CD14-positive monocyte (primary cell): ENCODE results near the gene FAM227B. TPM values are rescaled to one million over a fixed set of nuclear protein-coding genes. Genes with fewer than 3 reads are reported as not detected.

ENCODE experiments used
- DNase-seq, 3 donors: peaks; one replicate each; pipeline ENCODE4 v3.0.0-alpha.2; 2011 to 2022
- H2AFZ ChIP-seq: 2 replicates; pipeline ENCODE4 v1.6.0; 2012; ENCODE audit warnings: mild to moderate bottlenecking, low read depth, low read length, inconsistent platforms; ENCODE audit not compliant: insufficient read depth, poor library complexity, severe bottlenecking
- H3K27ac ChIP-seq, 2 donors: 1 replicate in 1 of 2; 2 replicates in 1 of 2; pipeline ENCODE4 v1.5.1; 2012 to 2013; ENCODE audit warnings: low read length in 2 of 2, control low read depth in 1 of 2, inconsistent platforms in 1 of 2, low read depth in 1 of 2, mild to moderate bottlenecking in 1 of 2
- H3K27me3 ChIP-seq, 2 donors: one replicate each; pipeline versions ENCODE4 v1.6.0 to v1.6.1; 2011 to 2013; ENCODE audit warnings: low read length in 2 of 2; ENCODE audit not compliant: control insufficient read depth in 2 of 2, insufficient read depth in 2 of 2
- H3K36me3 ChIP-seq, 2 donors: replicated peaks in 1 of 2; 1 replicate in 1 of 2; 2 replicates in 1 of 2; pipeline versions ENCODE4 v1.5.1 to v1.6.1; 2012 to 2013; ENCODE audit warnings: low read length in 2 of 2, control low read depth in 1 of 2, inconsistent platforms in 1 of 2, mild to moderate bottlenecking in 1 of 2; ENCODE audit not compliant: insufficient read depth in 2 of 2, control insufficient read depth in 1 of 2
- H3K4me1 ChIP-seq, 2 donors: 1 replicate in 1 of 2; 2 replicates in 1 of 2; pipeline versions ENCODE4 v1.5.1 to v1.6.1; 2012 to 2013; ENCODE audit warnings: low read length in 2 of 2, control low read depth in 1 of 2, inconsistent platforms in 1 of 2, mild to moderate bottlenecking in 1 of 2, moderate library complexity in 1 of 2; ENCODE audit not compliant: insufficient read depth in 2 of 2, control insufficient read depth in 1 of 2
- H3K4me2 ChIP-seq: replicated peaks from 2 replicates; pipeline ENCODE3; 2012; ENCODE audit warnings: low read length, moderate library complexity, mild to moderate bottlenecking; ENCODE audit not compliant: poor library complexity, severe bottlenecking; ENCODE audit errors: extremely low read depth
- H3K4me3 ChIP-seq, 3 experiments: fragments of 200-600 bp in 1 of 3; sonication (generic) in 1 of 3; replicated peaks in 1 of 3; 1 replicate in 2 of 3; 2 replicates in 1 of 3; pipeline ENCODE4 v1.5.1; 2011 to 2013; ENCODE audit warnings: low read length in 3 of 3, mild to moderate bottlenecking in 3 of 3, control low read depth in 2 of 3, low read depth in 2 of 3, inconsistent platforms in 1 of 3, moderate library complexity in 1 of 3
- H3K79me2 ChIP-seq: 2 replicates; pipeline ENCODE4 v1.6.0; 2012; ENCODE audit warnings: mild to moderate bottlenecking, control low read depth, inconsistent platforms, low read length, moderate library complexity; ENCODE audit not compliant: insufficient read depth
- H3K9ac ChIP-seq: 2 replicates; pipeline ENCODE4 v1.6.0; 2017; ENCODE audit warnings: low read length, mild to moderate bottlenecking; ENCODE audit not compliant: insufficient read depth, poor library complexity, severe bottlenecking
- H3K9me3 ChIP-seq, 2 donors: replicated peaks in 1 of 2; 1 replicate in 1 of 2; 2 replicates in 1 of 2; pipeline versions ENCODE4 v1.5.1 to v1.6.1; 2012 to 2013; ENCODE audit warnings: low read length in 2 of 2, control low read depth in 1 of 2; ENCODE audit not compliant: control insufficient read depth in 1 of 2, insufficient read depth in 1 of 2
- H4K20me1 ChIP-seq: 2 replicates; pipeline ENCODE4 v1.6.0; 2012; ENCODE audit warnings: mild to moderate bottlenecking, low read length, control low read depth, moderate library complexity; ENCODE audit not compliant: insufficient read depth
- H3K27ac Mint-ChIP-seq, 7 donors: one replicate each; pipeline ENCODE4 v1.8.0; 2020; ENCODE audit warnings: mild to moderate bottlenecking in 7 of 7, mixed read lengths in 7 of 7, moderate library complexity in 6 of 7, inconsistent platforms in 2 of 7
- H3K27me3 Mint-ChIP-seq, 3 donors: one replicate each; pipeline ENCODE4 v1.8.0; 2021 to 2022; ENCODE audit warnings: low read depth in 3 of 3, mild to moderate bottlenecking in 3 of 3, mixed read lengths in 3 of 3, moderate library complexity in 3 of 3, inconsistent platforms in 1 of 3
- H3K36me3 Mint-ChIP-seq, 2 donors: one replicate each; pipeline ENCODE4 v1.8.0; 2020; ENCODE audit warnings: mixed read lengths in 2 of 2, inconsistent platforms in 1 of 2, mild to moderate bottlenecking in 1 of 2
- H3K4me1 Mint-ChIP-seq: one replicate; pipeline ENCODE4 v1.8.0; 2020; ENCODE audit warnings: mild to moderate bottlenecking, mixed read lengths
- H3K4me3 Mint-ChIP-seq, 2 donors: one replicate each; pipeline ENCODE4 v1.8.0; 2020; ENCODE audit warnings: mild to moderate bottlenecking in 2 of 2, mixed read lengths in 2 of 2, moderate library complexity in 1 of 2
- H3K9me3 Mint-ChIP-seq, 7 donors: one replicate each; pipeline ENCODE4 v1.8.0; 2020 to 2022; ENCODE audit warnings: mixed read lengths in 7 of 7, mild to moderate bottlenecking in 6 of 7, moderate library complexity in 6 of 7, inconsistent platforms in 2 of 7
- CTCF ChIP-seq: fragments of 200-600 bp; IDR thresholded peaks from one replicate; pipeline ENCODE4 v1.8.0; 2022; ENCODE audit warnings: antibody characterized with exemption, mild to moderate bottlenecking
- WGBS: methylation state at CpG from one replicate; pipeline ENCODE4 v1.1.5; 2013; ENCODE audit warnings: missing lambda C conversion rate; ENCODE audit not compliant: insufficient coverage; 5-methylcytosine and 5-hydroxymethylcytosine counted together
- intact Hi-C, 2 donors: fragments of 100-400 bp; cut with micrococcal nuclease; formaldehyde crosslinking; loops; one replicate each; pipeline versions ENCODE4 v1.15.0 to v1.15.1; 2023
- polyA plus RNA-seq, 3 donors: library from polyadenylated mRNA; depleted of rRNA in 1 of 3; unstranded in 2 of 3; stranded (reverse) in 1 of 3; fragments of 300-500 nt in 2 of 3; fragments of >200 nt in 1 of 3; fragmentation: Illumina TruSeq in 2 of 3; gene quantifications; 1 replicate in 2 of 3; 2 replicates in 1 of 3; pipeline ENCODE4 v1.2.3, GENCODE V29; 2012 to 2021

FAM227B gene
- polyA plus RNA-seq, 3 donors: 0.28 to 0.72 (median 0.49) TPM

- no peaks in the 10 kb centered on the region for H3K36me3 Mint-ChIP-seq
- no peaks in the 10 kb centered on the region for H3K4me1 ChIP-seq
- TF ChIP-seq CTCF: no peak
- H3K36me3 ChIP-seq: no peaks in the 10 kb centered on the region
- H3K4me3 Mint-ChIP-seq: no peak overlapping the region
- peaks cover 0 to 10% (median 1%) of the 10 kb centered on the region in 7 donors for H3K9me3 Mint-ChIP-seq
- intact Hi-C loops: no loop called here
- H3K4me3 ChIP-seq: no peak overlapping the region
- H4K20me1 ChIP-seq: no peaks in the 10 kb centered on the region
- 100% methylated on average over 1 of the region's 1 CpG for WGBS
- H2AFZ ChIP-seq: no peak overlapping the region
- no peaks in the 10 kb centered on the region for H3K4me1 Mint-ChIP-seq
- H3K27me3 Mint-ChIP-seq: peaks cover 0 to 2% (median 0%) of the 10 kb centered on the region in 3 donors
- H3K9me3 ChIP-seq: no peaks in the 10 kb centered on the region
- DNase-seq: no peak
- no peaks in the 10 kb centered on the region for H3K79me2 ChIP-seq
- H3K9ac ChIP-seq: no peak overlapping the region
- no peak overlapping the region for H3K27ac Mint-ChIP-seq
- no peak overlapping the region for H3K27ac ChIP-seq
- H3K4me2 ChIP-seq: no peak overlapping the region
- no peaks in the 10 kb centered on the region for H3K27me3 ChIP-seq
These were observed 205.0 kb downstream of the FAM227B start for GRCh38 chr15:49415638-49416037.

- Mint-ChIP-seq H3K4me3 (no peak overlapping the region), H3K9me3 (peaks cover 0 to 10% (median 0%) of the 10 kb centered on the region in 7 donors), H3K27me3 (peaks cover 0 to 2% (median 0%) of the 10 kb centered on the region in 3 donors), H3K27ac (no peak overlapping the region), H3K36me3 (no peaks in the 10 kb centered on the region), H3K4me1 (no peaks in the 10 kb centered on the region)
- Histone ChIP-seq H4K20me1 (no peaks in the 10 kb centered on the region), H3K4me2 (no peak overlapping the region), H3K36me3 (no peaks in the 10 kb centered on the region), H3K79me2 (no peaks in the 10 kb centered on the region), H3K9ac (no peak overlapping the region), H2AFZ (no peak overlapping the region), H3K27ac (no peak overlapping the region), H3K4me3 (no peak overlapping the region), H3K27me3 (no peaks in the 10 kb centered on the region), H3K9me3 (no peaks in the 10 kb centered on the region), H3K4me1 (no peaks in the 10 kb centered on the region)
- no peak for DNase-seq
- intact Hi-C loops: no loop called here
- TF ChIP-seq CTCF: no peak
These were observed 205.5 kb downstream of the FAM227B start for GRCh38 chr15:49415149-49415548.
